Lower leg skin (tissue), 4 donors: ENCODE results near the gene SWI5. TPM values are rescaled to one million over a fixed set of nuclear protein-coding genes. Genes with fewer than 3 reads are reported as not detected.

ENCODE experiments used
- DNase-seq, 2 donors: peaks; one replicate each; pipeline ENCODE4 v3.0.0-alpha.2; 2019; ENCODE audit warnings: low spot score in 2 of 2
- H3K4me3 ChIP-seq: fragments of 200-600 bp; sonication (generic); 2 replicates; pipeline ENCODE4 v1.5.1; 2017; ENCODE audit warnings: mild to moderate bottlenecking, low read depth; ENCODE audit not compliant: poor library complexity, severe bottlenecking
- POLR2A ChIP-seq, 2 donors: fragments of 450-650 bp; IDR thresholded peaks; one replicate each; pipeline ENCODE4 v1.6.1; 2016 to 2017; ENCODE audit warnings: antibody characterized with exemption in 2 of 2, mild to moderate bottlenecking in 1 of 2, moderate library complexity in 1 of 2
- WGBS, 2 donors: methylation state at CpG; one replicate each; pipeline ENCODE4 v1.1.5; 2018; 5-methylcytosine and 5-hydroxymethylcytosine counted together
- intact Hi-C: fragments of 100-400 bp; cut with DNase I; formaldehyde crosslinking; loops from one replicate; pipeline ENCODE4 v1.15.0; 2023; ENCODE audit warnings: low total_unique reads
- total RNA-seq, 4 donors: library from RNA; depleted of rRNA; stranded (reverse); fragments of >200 nt; gene quantifications; one replicate each; pipeline ENCODE4 v1.1.0, GENCODE V29; 2016
- TF ChIP-seq, protein P1 (sequence below), 3 donors: fragments of 450-650 bp; IDR thresholded peaks; one replicate each; pipeline ENCODE4 v1.5.1; 2016; ENCODE audit warnings: antibody characterized with exemption in 3 of 3, mild to moderate bottlenecking in 3 of 3, moderate library complexity in 2 of 3

The SWI5 gene
- total RNA-seq, 4 donors from 2014 or later = 12.3 to 31.1 (median 24.8) TPM

DNA sequence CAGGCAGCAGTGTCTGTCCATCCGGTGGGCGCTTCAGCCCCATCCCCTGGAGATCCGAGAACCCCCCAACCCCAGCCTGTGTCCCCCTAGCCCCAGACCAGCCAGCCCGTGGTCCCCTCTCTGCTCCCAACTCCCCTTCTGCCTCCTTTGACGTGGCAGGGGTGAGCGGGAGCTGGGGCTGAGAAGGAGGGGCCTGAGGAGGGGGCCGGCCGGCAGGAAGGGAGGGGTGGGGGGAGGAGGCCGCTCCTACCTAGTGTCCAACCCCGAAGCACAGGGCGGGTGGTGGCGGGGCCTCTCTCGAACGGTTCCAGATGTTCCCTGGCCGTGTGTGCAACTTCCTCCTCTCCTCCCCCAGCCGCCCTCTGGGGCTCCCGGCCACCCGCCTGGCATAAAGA is 31.2 kb upstream of the SWI5 start:
- TF ChIP-seq POLR2A (IDR thresholded peaks at IDR 0.05) = no peak
- TF ChIP-seq, protein P1, sequence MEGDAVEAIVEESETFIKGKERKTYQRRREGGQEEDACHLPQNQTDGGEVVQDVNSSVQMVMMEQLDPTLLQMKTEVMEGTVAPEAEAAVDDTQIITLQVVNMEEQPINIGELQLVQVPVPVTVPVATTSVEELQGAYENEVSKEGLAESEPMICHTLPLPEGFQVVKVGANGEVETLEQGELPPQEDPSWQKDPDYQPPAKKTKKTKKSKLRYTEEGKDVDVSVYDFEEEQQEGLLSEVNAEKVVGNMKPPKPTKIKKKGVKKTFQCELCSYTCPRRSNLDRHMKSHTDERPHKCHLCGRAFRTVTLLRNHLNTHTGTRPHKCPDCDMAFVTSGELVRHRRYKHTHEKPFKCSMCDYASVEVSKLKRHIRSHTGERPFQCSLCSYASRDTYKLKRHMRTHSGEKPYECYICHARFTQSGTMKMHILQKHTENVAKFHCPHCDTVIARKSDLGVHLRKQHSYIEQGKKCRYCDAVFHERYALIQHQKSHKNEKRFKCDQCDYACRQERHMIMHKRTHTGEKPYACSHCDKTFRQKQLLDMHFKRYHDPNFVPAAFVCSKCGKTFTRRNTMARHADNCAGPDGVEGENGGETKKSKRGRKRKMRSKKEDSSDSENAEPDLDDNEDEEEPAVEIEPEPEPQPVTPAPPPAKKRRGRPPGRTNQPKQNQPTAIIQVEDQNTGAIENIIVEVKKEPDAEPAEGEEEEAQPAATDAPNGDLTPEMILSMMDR (IDR thresholded peaks at IDR 0.05) = no peak
- WGBS, 2 donors = 13 to 24% methylated on average over 15 to 16 of the region's 18 CpGs
- H3K4me3 ChIP-seq = no peak overlapping the region
- intact Hi-C loops = no loop called here
- DNase-seq = peak; percentile 86 to 98

- no peak overlapping the region for H3K4me3 ChIP-seq
- no peak for TF ChIP-seq POLR2A (IDR thresholded peaks at IDR 0.05)
- TF ChIP-seq, protein P1 (IDR thresholded peaks at IDR 0.05) = no peak
- intact Hi-C loops = no loop called here
- DNase-seq = peak in 1 of 2 donors; percentile 89
- WGBS, 2 donors = 45 to 50% methylated on average over 13 of the region's 13 CpGs
Observed at GRCh38 chr9:128245421-128246151, 30.5 kb upstream of the SWI5 start.

GRCh38 chr9:128246471-128246870 is 29.6 kb upstream of the SWI5 start:
- intact Hi-C loops = no loop called here
- 63 to 70% methylated on average over 2 of the region's 2 CpGs for WGBS, 2 donors
- TF ChIP-seq POLR2A (IDR thresholded peaks at IDR 0.05) = no peak
- TF ChIP-seq, protein P1 (IDR thresholded peaks at IDR 0.05) = no peak
- DNase-seq = no peak
- H3K4me3 ChIP-seq = no peak overlapping the region

GRCh38 chr9:128247226-128247803 is 28.8 kb upstream of the SWI5 start:
- no peak overlapping the region for H3K4me3 ChIP-seq
- TF ChIP-seq POLR2A (IDR thresholded peaks at IDR 0.05) = no peak
- TF ChIP-seq, protein P1 (IDR thresholded peaks at IDR 0.05) = no peak
- intact Hi-C loops = no loop called here
- DNase-seq = no peak
- WGBS, 2 donors = 81 to 86% methylated on average over 4 to 5 of the region's 5 CpGs

GRCh38 chr9:128249558-128249907 is 26.5 kb upstream of the SWI5 start:
- TF ChIP-seq, protein P1 (IDR thresholded peaks at IDR 0.05) = no peak
- no peak for TF ChIP-seq POLR2A (IDR thresholded peaks at IDR 0.05)
- DNase-seq = no peak
- 89 to 90% methylated on average over 8 of the region's 8 CpGs for WGBS, 2 donors
- intact Hi-C loops = no loop called here
- H3K4me3 ChIP-seq = no peak overlapping the region
